Type B pancreatic cell (in vitro differentiated cells): Measurements from ENCODE around the gene BUB1. TPM values are rescaled to one million over a fixed set of nuclear protein-coding genes. Genes with fewer than 3 reads are reported as not detected.

Experiments
- DNase-seq: peaks from one replicate; pipeline ENCODE4 v3.0.0; 2021; ENCODE audit warnings: mixed read lengths; ENCODE audit not compliant: unreplicated experiment; ENCODE audit errors: extremely low spot score
- H3K27ac Mint-ChIP-seq: 2 replicates; pipeline ENCODE4 v1.8.0; 2021; ENCODE audit warnings: mild to moderate bottlenecking, mixed read lengths
- H3K27me3 Mint-ChIP-seq: 2 replicates; pipeline ENCODE4 v1.8.0; 2021; ENCODE audit warnings: mixed read lengths
- H3K36me3 Mint-ChIP-seq: 2 replicates; pipeline ENCODE4 v1.8.0; 2021; ENCODE audit warnings: mixed read lengths
- H3K4me1 Mint-ChIP-seq: one replicate; pipeline ENCODE4 v1.8.0; 2021; ENCODE audit warnings: mixed read lengths; ENCODE audit not compliant: unreplicated experiment
- H3K4me3 Mint-ChIP-seq: 2 replicates; pipeline ENCODE4 v1.8.0; 2021; ENCODE audit warnings: mild to moderate bottlenecking, mixed read lengths
- H3K9me3 Mint-ChIP-seq: 2 replicates; pipeline ENCODE4 v1.8.0; 2021; ENCODE audit warnings: mixed read lengths
- total RNA-seq: library from RNA; stranded (reverse); gene quantifications from 2 replicates; pipeline ENCODE4 v1.2.1, GENCODE V29; 2021; ENCODE audit warnings: low replicate concordance
- TF ChIP-seq, protein P1 (sequence below): fragments of 200-600 bp; sonication (generic); conservative IDR thresholded peaks from 2 replicates; pipeline ENCODE4 v1.5.0; 2021; ENCODE audit warnings: antibody characterized with exemption, mild to moderate bottlenecking

BUB1 gene
- total RNA-seq, 1 donor from 2014 or later = 39.8 TPM

GRCh38 chr2:110682872-110683271 is 5.0 kb upstream of the BUB1 start:
- TF ChIP-seq, protein P1, sequence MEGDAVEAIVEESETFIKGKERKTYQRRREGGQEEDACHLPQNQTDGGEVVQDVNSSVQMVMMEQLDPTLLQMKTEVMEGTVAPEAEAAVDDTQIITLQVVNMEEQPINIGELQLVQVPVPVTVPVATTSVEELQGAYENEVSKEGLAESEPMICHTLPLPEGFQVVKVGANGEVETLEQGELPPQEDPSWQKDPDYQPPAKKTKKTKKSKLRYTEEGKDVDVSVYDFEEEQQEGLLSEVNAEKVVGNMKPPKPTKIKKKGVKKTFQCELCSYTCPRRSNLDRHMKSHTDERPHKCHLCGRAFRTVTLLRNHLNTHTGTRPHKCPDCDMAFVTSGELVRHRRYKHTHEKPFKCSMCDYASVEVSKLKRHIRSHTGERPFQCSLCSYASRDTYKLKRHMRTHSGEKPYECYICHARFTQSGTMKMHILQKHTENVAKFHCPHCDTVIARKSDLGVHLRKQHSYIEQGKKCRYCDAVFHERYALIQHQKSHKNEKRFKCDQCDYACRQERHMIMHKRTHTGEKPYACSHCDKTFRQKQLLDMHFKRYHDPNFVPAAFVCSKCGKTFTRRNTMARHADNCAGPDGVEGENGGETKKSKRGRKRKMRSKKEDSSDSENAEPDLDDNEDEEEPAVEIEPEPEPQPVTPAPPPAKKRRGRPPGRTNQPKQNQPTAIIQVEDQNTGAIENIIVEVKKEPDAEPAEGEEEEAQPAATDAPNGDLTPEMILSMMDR = no peak
- DNase-seq = no peak
- no peak overlapping the region for H3K4me3 Mint-ChIP-seq
- H3K27ac Mint-ChIP-seq = no peak overlapping the region
- no peaks in the 10 kb centered on the region for H3K9me3 Mint-ChIP-seq
- H3K36me3 Mint-ChIP-seq = no peaks in the 10 kb centered on the region
- peaks cover 3% of the 10 kb centered on the region for H3K27me3 Mint-ChIP-seq
- peaks cover 15% of the 10 kb centered on the region for H3K4me1 Mint-ChIP-seq

- Mint-ChIP-seq H3K4me3 (no peak overlapping the region), H3K4me1 (peaks cover 16% of the 10 kb centered on the region), H3K36me3 (no peaks in the 10 kb centered on the region), H3K9me3 (no peaks in the 10 kb centered on the region), H3K27me3 (peaks cover 3% of the 10 kb centered on the region), H3K27ac (no peak overlapping the region)
- TF ChIP-seq, protein P1 = no peak
- DNase-seq = no peak
These were observed 4.4 kb upstream of the BUB1 start for GRCh38 chr2:110682267-110682666.

GRCh38 chr2:110680709-110681108 is 2.8 kb upstream of the BUB1 start:
- peak overlapping the region; percentile 39 for H3K4me3 Mint-ChIP-seq
- DNase-seq = no peak
- peak overlapping the region; percentile 59 for H3K27ac Mint-ChIP-seq
- TF ChIP-seq, protein P1 = no peak
- peaks cover 27% of the 10 kb centered on the region for H3K4me1 Mint-ChIP-seq
- no peaks in the 10 kb centered on the region for H3K36me3 Mint-ChIP-seq
- peaks cover 3% of the 10 kb centered on the region for H3K27me3 Mint-ChIP-seq
- no peaks in the 10 kb centered on the region for H3K9me3 Mint-ChIP-seq

DNA sequence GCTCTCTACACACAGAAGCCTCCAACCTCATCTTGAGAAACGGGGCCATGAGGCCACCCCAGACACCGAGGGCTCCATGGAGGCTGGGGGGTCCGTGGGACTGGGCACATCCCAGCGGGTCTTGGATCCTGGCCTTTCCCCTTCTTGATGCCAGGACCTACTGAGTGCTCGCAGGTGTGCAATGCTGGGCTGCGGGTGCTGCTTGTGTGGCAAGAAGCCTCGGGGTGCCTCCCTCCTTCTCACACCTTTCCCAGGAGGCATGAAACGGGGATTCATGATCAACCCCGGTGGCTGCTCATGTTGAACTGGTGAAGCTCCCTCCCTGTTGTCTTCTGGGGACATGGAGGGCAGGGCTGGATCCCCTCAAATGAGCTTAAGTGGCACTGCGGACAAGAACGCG is 2.0 kb upstream of the BUB1 start:
- TF ChIP-seq, protein P1 = no peak
- H3K27me3 Mint-ChIP-seq = no peaks in the 10 kb centered on the region
- peaks cover 32% of the 10 kb centered on the region for H3K4me1 Mint-ChIP-seq
- no peak overlapping the region for H3K27ac Mint-ChIP-seq
- H3K4me3 Mint-ChIP-seq = peak overlapping the region; percentile 99
- no peaks in the 10 kb centered on the region for H3K9me3 Mint-ChIP-seq
- DNase-seq = no peak
- no peaks in the 10 kb centered on the region for H3K36me3 Mint-ChIP-seq

DNA sequence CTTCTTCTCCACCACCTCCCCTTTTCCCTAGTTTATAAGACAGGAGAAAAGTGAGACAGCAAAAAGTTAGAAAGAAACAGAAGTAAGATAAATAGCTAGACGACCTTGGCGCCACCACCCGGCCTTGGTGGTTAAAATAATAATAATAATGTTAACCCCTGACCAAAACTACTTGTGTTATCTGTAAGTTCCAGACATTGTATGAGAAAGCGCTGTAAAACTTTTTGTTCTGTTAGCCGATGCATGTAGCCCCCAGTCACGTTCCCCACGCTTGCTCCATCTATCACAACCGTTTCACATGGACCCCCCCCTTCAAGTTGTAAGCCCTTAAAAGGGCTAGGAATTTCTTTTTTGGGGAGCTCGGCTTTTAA is 1.5 kb upstream of the BUB1 start:
- H3K9me3 Mint-ChIP-seq = no peaks in the 10 kb centered on the region
- no peak for DNase-seq
- H3K36me3 Mint-ChIP-seq = no peaks in the 10 kb centered on the region
- H3K4me1 Mint-ChIP-seq = peaks cover 32% of the 10 kb centered on the region
- H3K4me3 Mint-ChIP-seq = peak overlapping the region; percentile 99
- H3K27me3 Mint-ChIP-seq = no peaks in the 10 kb centered on the region
- H3K27ac Mint-ChIP-seq = no peak overlapping the region
- TF ChIP-seq, protein P1 = no peak
